ENCODE results near the gene SLC30A2. TPM values are rescaled to one million over a fixed set of nuclear protein-coding genes. Genes with fewer than 3 reads are reported as not detected.
A peak's percentile ranks its signal among the peaks of the same experiment; 100 is the strongest.
"Not testable (repeated sequence)": the region's sequence is repeated elsewhere in the genome, so short reads cannot be mapped to it uniquely, and the experiment has no call there.

The SLC30A2 gene
- total RNA-seq: not detected
- polyA plus RNA-seq: not detected

GRCh38 chr1:26045722-26046245 is at the start of gene SLC30A2:
SLC30A2 (minus strand) TSS chr1:26046118; CDS start chr1:26045896, 222 bp downstream.
- ChIA-PET POLR2A (ENCODE audit: partially characterized antibody) (interaction anchor here (2.4 kb wide), 1 partner anchor 10 kb away, joined by 8 read pairs; no protein-coding TSS in a partner anchor), CTCF (ENCODE audit: partially characterized antibody) (no interaction called here)
- H3K4me3 Mint-ChIP-seq: peak within 1 kb of the TSS in 3 of 8 donors; percentile 10 to 25 (median 11)
- Histone ChIP-seq H3K9me3 (ENCODE audit: control insufficient read depth in 1 of 2, low read length in 2 of 2) (no peaks in the 10 kb centered on the region), H3K27me3 (ENCODE audit: insufficient read depth, low read length) (peaks cover 20% of the 10 kb centered on the region), H3K4me1 (ENCODE audit: insufficient read depth, low read length) (no peaks in the 10 kb centered on the region), H3K4me3 (ENCODE audit: low read length in 2 of 2) (no peak within 1 kb of the TSS), H3K36me3 (ENCODE audit: insufficient read depth, low read length) (no peaks in the 10 kb centered on the region), H3K27ac (ENCODE audit: low read depth, low read length) (no peak within 1 kb of the TSS)
- peaks cover 0 to 11% (median 0%) of the 10 kb centered on the region in 4 donors for H3K4me1 Mint-ChIP-seq
- intact Hi-C loops (cut with micrococcal nuclease): no loop called here
- H3K36me3 Mint-ChIP-seq: no peaks in the 10 kb centered on the region
- H3K27ac Mint-ChIP-seq: no peak within 1 kb of the TSS
- no peak for DNase-seq
- peaks cover 45 to 52% of the 10 kb centered on the region in 2 donors for H3K27me3 Mint-ChIP-seq
- no peaks in the 10 kb centered on the region for H3K9me3 Mint-ChIP-seq

- H3K27me3 Mint-ChIP-seq: peaks cover 11 to 18% of the 10 kb centered on the region in 2 donors
- no peak overlapping the region for H3K27ac Mint-ChIP-seq
- H3K9me3 Mint-ChIP-seq: no peaks in the 10 kb centered on the region
- no peak overlapping the region for H3K4me3 ChIP-seq (ENCODE audit: low read length in 2 of 2)
- ChIA-PET POLR2A (ENCODE audit: partially characterized antibody) (no interaction called here), CTCF (ENCODE audit: partially characterized antibody) (no interaction called here)
- no peaks in the 10 kb centered on the region for H3K36me3 ChIP-seq (ENCODE audit: insufficient read depth, low read length)
- H3K4me1 ChIP-seq (ENCODE audit: insufficient read depth, low read length): no peaks in the 10 kb centered on the region
- H3K4me3 Mint-ChIP-seq: no peak overlapping the region
- no peaks in the 10 kb centered on the region for H3K27me3 ChIP-seq (ENCODE audit: insufficient read depth, low read length)
- intact Hi-C loops (cut with micrococcal nuclease): no loop called here
- H3K4me1 Mint-ChIP-seq: no peaks in the 10 kb centered on the region
- no peak overlapping the region for H3K27ac ChIP-seq (ENCODE audit: low read depth, low read length)
- H3K36me3 Mint-ChIP-seq: no peaks in the 10 kb centered on the region
- no peaks in the 10 kb centered on the region for H3K9me3 ChIP-seq (ENCODE audit: control insufficient read depth in 1 of 2, low read length in 2 of 2)
- no peak for DNase-seq
Observed at GRCh38 chr1:26094677-26095383, 48.9 kb upstream of the SLC30A2 start.

GRCh38 chr1:26094076-26094669 is 48.3 kb upstream of the SLC30A2 start:
- no peaks in the 10 kb centered on the region for H3K36me3 ChIP-seq (ENCODE audit: insufficient read depth, low read length)
- no peak for DNase-seq
- POLR2A ChIA-PET (ENCODE audit: partially characterized antibody): no interaction called here
- H3K4me1 ChIP-seq (ENCODE audit: insufficient read depth, low read length): no peaks in the 10 kb centered on the region
- H3K27me3 ChIP-seq (ENCODE audit: insufficient read depth, low read length): no peaks in the 10 kb centered on the region
- no peaks in the 10 kb centered on the region for H3K9me3 Mint-ChIP-seq
- CTCF ChIA-PET (ENCODE audit: partially characterized antibody): no interaction called here
- H3K27ac Mint-ChIP-seq: peak overlapping the region in 1 of 7 donors; percentile 10
- H3K36me3 Mint-ChIP-seq: no peaks in the 10 kb centered on the region
- H3K4me1 Mint-ChIP-seq: no peaks in the 10 kb centered on the region
- H3K27ac ChIP-seq (ENCODE audit: low read depth, low read length): no peak overlapping the region
- intact Hi-C loops (cut with micrococcal nuclease): no loop called here
- no peak overlapping the region for H3K4me3 ChIP-seq (ENCODE audit: low read length in 2 of 2)
- H3K27me3 Mint-ChIP-seq: peaks cover 12 to 20% of the 10 kb centered on the region in 2 donors
- no peak overlapping the region for H3K4me3 Mint-ChIP-seq
- no peaks in the 10 kb centered on the region for H3K9me3 ChIP-seq (ENCODE audit: control insufficient read depth in 1 of 2, low read length in 2 of 2)

- H3K36me3 ChIP-seq (ENCODE audit: insufficient read depth, low read length); H3K9me3 ChIP-seq (ENCODE audit: control insufficient read depth in 1 of 2, low read length in 2 of 2); DNase-seq; H3K27ac ChIP-seq (ENCODE audit: low read depth, low read length); H3K4me3 Mint-ChIP-seq; H3K27me3 ChIP-seq (ENCODE audit: insufficient read depth, low read length); POLR2A ChIA-PET (ENCODE audit: partially characterized antibody); H3K4me1 Mint-ChIP-seq; intact Hi-C loops (cut with micrococcal nuclease); H3K9me3 Mint-ChIP-seq; H3K4me3 ChIP-seq (ENCODE audit: low read length in 2 of 2); H3K4me1 ChIP-seq (ENCODE audit: insufficient read depth, low read length); H3K36me3 Mint-ChIP-seq; H3K27ac Mint-ChIP-seq; CTCF ChIA-PET (ENCODE audit: partially characterized antibody): not testable (repeated sequence)
- peaks cover 12 to 23% of the 10 kb centered on the region in 2 donors for H3K27me3 Mint-ChIP-seq
Observed at GRCh38 chr1:26093569-26093968, 47.7 kb upstream of the SLC30A2 start.

GRCh38 chr1:26092422-26092821 is 46.5 kb upstream of the SLC30A2 start:
- POLR2A ChIA-PET (ENCODE audit: partially characterized antibody): no interaction called here
- Histone ChIP-seq H3K4me1 (ENCODE audit: insufficient read depth, low read length) (no peaks in the 10 kb centered on the region), H3K4me3 (ENCODE audit: low read length in 2 of 2) (no peak overlapping the region), H3K27ac (ENCODE audit: low read depth, low read length) (no peak overlapping the region), H3K36me3 (ENCODE audit: insufficient read depth, low read length) (no peaks in the 10 kb centered on the region), H3K9me3 (ENCODE audit: control insufficient read depth in 1 of 2, low read length in 2 of 2) (no peaks in the 10 kb centered on the region), H3K27me3 (ENCODE audit: insufficient read depth, low read length) (no peaks in the 10 kb centered on the region)
- no peak for DNase-seq
- Mint-ChIP-seq H3K27me3 (peaks cover 12 to 23% of the 10 kb centered on the region in 2 donors), H3K9me3 (peaks cover 0 to 2% (median 0%) of the 10 kb centered on the region in 8 donors), H3K36me3 (no peaks in the 10 kb centered on the region), H3K27ac (no peak overlapping the region), H3K4me3 (no peak overlapping the region), H3K4me1 (no peaks in the 10 kb centered on the region)
- CTCF ChIA-PET (ENCODE audit: partially characterized antibody): no interaction called here
- intact Hi-C loops (cut with micrococcal nuclease): no loop called here

GRCh38 chr1:26090893-26091292 is 45.0 kb upstream of the SLC30A2 start:
- H3K36me3 ChIP-seq (ENCODE audit: insufficient read depth, low read length): no peaks in the 10 kb centered on the region
- Mint-ChIP-seq H3K4me3 (no peak overlapping the region), H3K36me3 (no peaks in the 10 kb centered on the region), H3K4me1 (no peaks in the 10 kb centered on the region), H3K9me3 (peaks cover 0 to 2% (median 0%) of the 10 kb centered on the region in 8 donors), H3K27ac (no peak overlapping the region), H3K27me3 (peaks cover 12 to 24% of the 10 kb centered on the region in 2 donors)
- no peaks in the 10 kb centered on the region for H3K27me3 ChIP-seq (ENCODE audit: insufficient read depth, low read length)
- H3K27ac ChIP-seq (ENCODE audit: low read depth, low read length): no peak overlapping the region
- ChIA-PET CTCF (ENCODE audit: partially characterized antibody) (interaction anchor here (0.7 kb wide), 2 partner anchors 32 to 54 kb away, joined by 3 read pairs; no protein-coding TSS in a partner anchor), POLR2A (ENCODE audit: partially characterized antibody) (no interaction called here)
- no peaks in the 10 kb centered on the region for H3K9me3 ChIP-seq (ENCODE audit: control insufficient read depth in 1 of 2, low read length in 2 of 2)
- no peak for DNase-seq
- H3K4me3 ChIP-seq (ENCODE audit: low read length in 2 of 2): no peak overlapping the region
- intact Hi-C loops (cut with micrococcal nuclease): no loop called here
- no peaks in the 10 kb centered on the region for H3K4me1 ChIP-seq (ENCODE audit: insufficient read depth, low read length)

- POLR2A ChIA-PET (ENCODE audit: partially characterized antibody): no interaction called here
- CTCF ChIA-PET (ENCODE audit: partially characterized antibody): no interaction called here
- DNase-seq: no peak
- Histone ChIP-seq H3K4me1 (ENCODE audit: insufficient read depth, low read length) (no peaks in the 10 kb centered on the region), H3K9me3 (ENCODE audit: control insufficient read depth in 1 of 2, low read length in 2 of 2) (no peaks in the 10 kb centered on the region), H3K27me3 (ENCODE audit: insufficient read depth, low read length) (no peaks in the 10 kb centered on the region), H3K27ac (ENCODE audit: low read depth, low read length) (no peak overlapping the region), H3K36me3 (ENCODE audit: insufficient read depth, low read length) (no peaks in the 10 kb centered on the region), H3K4me3 (ENCODE audit: low read length in 2 of 2) (no peak overlapping the region)
- Mint-ChIP-seq H3K4me1 (no peaks in the 10 kb centered on the region), H3K4me3 (no peak overlapping the region), H3K36me3 (no peaks in the 10 kb centered on the region), H3K27ac (no peak overlapping the region), H3K9me3 (peaks cover 0 to 2% (median 0%) of the 10 kb centered on the region in 8 donors), H3K27me3 (peaks cover 17 to 34% of the 10 kb centered on the region in 2 donors)
- intact Hi-C loops (cut with micrococcal nuclease): no loop called here
Observed at GRCh38 chr1:26089125-26089524, 43.2 kb upstream of the SLC30A2 start.
